ENCODE data around the gene HLA-E.

GRCh38 chr6:30459145-30459544, 30.2 kb upstream of the HLA-E start:
- no peak for TF ChIP-seq CTCF (IDR thresholded peaks at IDR 0.05)
- no peak for TF ChIP-seq POLR2AphosphoS5 (IDR thresholded peaks at IDR 0.05; ENCODE audit: insufficient read depth in 1 of 2, low read depth in 1 of 2)
- TF ChIP-seq POLR2A (IDR thresholded peaks at IDR 0.05): no peak

Data from vagina (tissue), 2 donors.